ENCODE results near the gene CFAP299.

DNA sequence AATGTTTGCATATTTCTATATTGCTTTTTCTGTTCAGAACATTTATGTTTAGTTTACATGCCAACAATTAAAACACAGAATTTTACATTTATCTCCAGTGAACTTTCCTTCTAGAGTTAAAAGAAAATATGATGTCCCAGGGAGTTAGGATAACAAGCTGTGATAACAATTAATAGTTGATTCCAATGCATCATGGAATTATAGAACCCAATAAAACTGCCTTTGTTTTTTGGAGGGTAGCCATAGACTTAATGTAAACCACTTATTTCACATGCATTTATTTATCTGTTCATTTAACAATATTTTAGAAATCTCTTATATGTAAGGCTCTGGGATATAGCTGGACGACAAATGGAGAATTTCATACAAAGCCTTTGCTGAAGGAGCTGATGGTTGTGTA is 180.0 kb downstream of the CFAP299 start:
- TF ChIP-seq, protein P1, sequence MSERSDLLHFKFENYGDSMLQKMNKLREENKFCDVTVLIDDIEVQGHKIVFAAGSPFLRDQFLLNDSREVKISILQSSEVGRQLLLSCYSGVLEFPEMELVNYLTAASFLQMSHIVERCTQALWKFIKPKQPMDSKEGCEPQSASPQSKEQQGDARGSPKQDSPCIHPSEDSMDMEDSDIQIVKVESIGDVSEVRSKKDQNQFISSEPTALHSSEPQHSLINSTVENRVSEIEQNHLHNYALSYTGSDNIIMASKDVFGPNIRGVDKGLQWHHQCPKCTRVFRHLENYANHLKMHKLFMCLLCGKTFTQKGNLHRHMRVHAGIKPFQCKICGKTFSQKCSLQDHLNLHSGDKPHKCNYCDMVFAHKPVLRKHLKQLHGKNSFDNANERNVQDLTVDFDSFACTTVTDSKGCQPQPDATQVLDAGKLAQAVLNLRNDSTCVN (CRISPR knock-in tag; IDR thresholded peaks at IDR 0.05; ENCODE audit: borderline replicate concordance) = no peak
- TF ChIP-seq, protein P2, sequence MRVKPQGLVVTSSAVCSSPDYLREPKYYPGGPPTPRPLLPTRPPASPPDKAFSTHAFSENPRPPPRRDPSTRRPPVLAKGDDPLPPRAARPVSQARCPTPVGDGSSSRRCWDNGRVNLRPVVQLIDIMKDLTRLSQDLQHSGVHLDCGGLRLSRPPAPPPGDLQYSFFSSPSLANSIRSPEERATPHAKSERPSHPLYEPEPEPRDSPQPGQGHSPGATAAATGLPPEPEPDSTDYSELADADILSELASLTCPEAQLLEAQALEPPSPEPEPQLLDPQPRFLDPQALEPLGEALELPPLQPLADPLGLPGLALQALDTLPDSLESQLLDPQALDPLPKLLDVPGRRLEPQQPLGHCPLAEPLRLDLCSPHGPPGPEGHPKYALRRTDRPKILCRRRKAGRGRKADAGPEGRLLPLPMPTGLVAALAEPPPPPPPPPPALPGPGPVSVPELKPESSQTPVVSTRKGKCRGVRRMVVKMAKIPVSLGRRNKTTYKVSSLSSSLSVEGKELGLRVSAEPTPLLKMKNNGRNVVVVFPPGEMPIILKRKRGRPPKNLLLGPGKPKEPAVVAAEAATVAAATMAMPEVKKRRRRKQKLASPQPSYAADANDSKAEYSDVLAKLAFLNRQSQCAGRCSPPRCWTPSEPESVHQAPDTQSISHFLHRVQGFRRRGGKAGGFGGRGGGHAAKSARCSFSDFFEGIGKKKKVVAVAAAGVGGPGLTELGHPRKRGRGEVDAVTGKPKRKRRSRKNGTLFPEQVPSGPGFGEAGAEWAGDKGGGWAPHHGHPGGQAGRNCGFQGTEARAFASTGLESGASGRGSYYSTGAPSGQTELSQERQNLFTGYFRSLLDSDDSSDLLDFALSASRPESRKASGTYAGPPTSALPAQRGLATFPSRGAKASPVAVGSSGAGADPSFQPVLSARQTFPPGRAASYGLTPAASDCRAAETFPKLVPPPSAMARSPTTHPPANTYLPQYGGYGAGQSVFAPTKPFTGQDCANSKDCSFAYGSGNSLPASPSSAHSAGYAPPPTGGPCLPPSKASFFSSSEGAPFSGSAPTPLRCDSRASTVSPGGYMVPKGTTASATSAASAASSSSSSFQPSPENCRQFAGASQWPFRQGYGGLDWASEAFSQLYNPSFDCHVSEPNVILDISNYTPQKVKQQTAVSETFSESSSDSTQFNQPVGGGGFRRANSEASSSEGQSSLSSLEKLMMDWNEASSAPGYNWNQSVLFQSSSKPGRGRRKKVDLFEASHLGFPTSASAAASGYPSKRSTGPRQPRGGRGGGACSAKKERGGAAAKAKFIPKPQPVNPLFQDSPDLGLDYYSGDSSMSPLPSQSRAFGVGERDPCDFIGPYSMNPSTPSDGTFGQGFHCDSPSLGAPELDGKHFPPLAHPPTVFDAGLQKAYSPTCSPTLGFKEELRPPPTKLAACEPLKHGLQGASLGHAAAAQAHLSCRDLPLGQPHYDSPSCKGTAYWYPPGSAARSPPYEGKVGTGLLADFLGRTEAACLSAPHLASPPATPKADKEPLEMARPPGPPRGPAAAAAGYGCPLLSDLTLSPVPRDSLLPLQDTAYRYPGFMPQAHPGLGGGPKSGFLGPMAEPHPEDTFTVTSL (CRISPR knock-in tag; IDR thresholded peaks at IDR 0.05; ENCODE audit: borderline replicate concordance) = no peak
- TF ChIP-seq PCBP2 (optimal IDR thresholded peaks at IDR 0.05; ENCODE audit: low read depth, low read length, poor library complexity, severe bottlenecking) (no peak), ATF7 (IDR thresholded peaks at IDR 0.05) (no peak), ATF7 (CRISPR knock-in tag; IDR thresholded peaks at IDR 0.05) (no peak), THAP11 (CRISPR knock-in tag; IDR thresholded peaks at IDR 0.05) (no peak), ZNF564 (CRISPR knock-in tag; IDR thresholded peaks at IDR 0.05) (no peak), JUN (CRISPR knock-in tag; IDR thresholded peaks at IDR 0.05) (no peak), PAX8 (CRISPR knock-in tag; IDR thresholded peaks at IDR 0.05; ENCODE audit: borderline replicate concordance) (no peak), ZNF432 (CRISPR knock-in tag; IDR thresholded peaks at IDR 0.05; ENCODE audit: borderline replicate concordance) (no peak)
- TF ChIP-seq, protein P3, sequence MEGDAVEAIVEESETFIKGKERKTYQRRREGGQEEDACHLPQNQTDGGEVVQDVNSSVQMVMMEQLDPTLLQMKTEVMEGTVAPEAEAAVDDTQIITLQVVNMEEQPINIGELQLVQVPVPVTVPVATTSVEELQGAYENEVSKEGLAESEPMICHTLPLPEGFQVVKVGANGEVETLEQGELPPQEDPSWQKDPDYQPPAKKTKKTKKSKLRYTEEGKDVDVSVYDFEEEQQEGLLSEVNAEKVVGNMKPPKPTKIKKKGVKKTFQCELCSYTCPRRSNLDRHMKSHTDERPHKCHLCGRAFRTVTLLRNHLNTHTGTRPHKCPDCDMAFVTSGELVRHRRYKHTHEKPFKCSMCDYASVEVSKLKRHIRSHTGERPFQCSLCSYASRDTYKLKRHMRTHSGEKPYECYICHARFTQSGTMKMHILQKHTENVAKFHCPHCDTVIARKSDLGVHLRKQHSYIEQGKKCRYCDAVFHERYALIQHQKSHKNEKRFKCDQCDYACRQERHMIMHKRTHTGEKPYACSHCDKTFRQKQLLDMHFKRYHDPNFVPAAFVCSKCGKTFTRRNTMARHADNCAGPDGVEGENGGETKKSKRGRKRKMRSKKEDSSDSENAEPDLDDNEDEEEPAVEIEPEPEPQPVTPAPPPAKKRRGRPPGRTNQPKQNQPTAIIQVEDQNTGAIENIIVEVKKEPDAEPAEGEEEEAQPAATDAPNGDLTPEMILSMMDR (CRISPR knock-in tag; IDR thresholded peaks at IDR 0.05) = no peak
- TF ChIP-seq, protein P4, sequence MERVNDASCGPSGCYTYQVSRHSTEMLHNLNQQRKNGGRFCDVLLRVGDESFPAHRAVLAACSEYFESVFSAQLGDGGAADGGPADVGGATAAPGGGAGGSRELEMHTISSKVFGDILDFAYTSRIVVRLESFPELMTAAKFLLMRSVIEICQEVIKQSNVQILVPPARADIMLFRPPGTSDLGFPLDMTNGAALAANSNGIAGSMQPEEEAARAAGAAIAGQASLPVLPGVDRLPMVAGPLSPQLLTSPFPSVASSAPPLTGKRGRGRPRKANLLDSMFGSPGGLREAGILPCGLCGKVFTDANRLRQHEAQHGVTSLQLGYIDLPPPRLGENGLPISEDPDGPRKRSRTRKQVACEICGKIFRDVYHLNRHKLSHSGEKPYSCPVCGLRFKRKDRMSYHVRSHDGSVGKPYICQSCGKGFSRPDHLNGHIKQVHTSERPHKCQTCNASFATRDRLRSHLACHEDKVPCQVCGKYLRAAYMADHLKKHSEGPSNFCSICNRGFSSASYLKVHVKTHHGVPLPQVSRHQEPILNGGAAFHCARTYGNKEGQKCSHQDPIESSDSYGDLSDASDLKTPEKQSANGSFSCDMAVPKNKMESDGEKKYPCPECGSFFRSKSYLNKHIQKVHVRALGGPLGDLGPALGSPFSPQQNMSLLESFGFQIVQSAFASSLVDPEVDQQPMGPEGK (CRISPR knock-in tag; IDR thresholded peaks at IDR 0.05) = no peak
- TF ChIP-seq, protein P5, sequence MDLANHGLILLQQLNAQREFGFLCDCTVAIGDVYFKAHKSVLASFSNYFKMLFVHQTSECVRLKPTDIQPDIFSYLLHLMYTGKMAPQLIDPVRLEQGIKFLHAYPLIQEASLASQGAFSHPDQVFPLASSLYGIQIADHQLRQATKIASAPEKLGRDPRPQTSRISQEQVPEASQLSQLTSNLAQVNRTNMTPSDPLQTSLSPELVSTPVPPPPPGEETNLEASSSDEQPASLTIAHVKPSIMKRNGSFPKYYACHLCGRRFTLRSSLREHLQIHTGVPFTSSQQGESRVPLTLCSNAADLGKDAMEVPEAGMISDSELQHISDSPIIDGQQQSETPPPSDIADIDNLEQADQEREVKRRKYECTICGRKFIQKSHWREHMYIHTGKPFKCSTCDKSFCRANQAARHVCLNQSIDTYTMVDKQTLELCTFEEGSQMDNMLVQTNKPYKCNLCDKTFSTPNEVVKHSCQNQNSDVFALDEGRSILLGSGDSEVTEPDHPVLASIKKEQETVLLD (CRISPR knock-in tag; IDR thresholded peaks at IDR 0.05; ENCODE audit: low read depth) = no peak

All from HepG2 (cell line).